GM23338 (cell line): ENCODE data around the gene NCS1. TPM values are rescaled to one million over a fixed set of nuclear protein-coding genes. Genes with fewer than 3 reads are reported as not detected.

Experiments
- ATAC-seq: fragments of 200-7000 bp; cut with Tn5 transposase; 3 replicates; pipeline ENCODE4 v1.9.1; 2020
- DNase-seq: peaks from one replicate; pipeline ENCODE4 v3.0.0-alpha.2; 2015; ENCODE audit warnings: low spot score
- H2AFZ ChIP-seq: fragments of 200-600 bp; sonication (generic); 2 replicates; pipeline ENCODE4 v1.8.0; 2016; ENCODE audit warnings: antibody characterized with exemption, mild to moderate bottlenecking, moderate library complexity
- H3F3A ChIP-seq: fragments of 200-600 bp; sonication (generic); replicated peaks from 2 replicates; pipeline ENCODE4 v1.8.0; 2017; ENCODE audit warnings: antibody characterized with exemption, mixed run types, low read depth
- H3K27ac ChIP-seq: fragments of 200-600 bp; sonication (generic); 2 replicates; pipeline ENCODE4 v1.6.1; 2016; ENCODE audit warnings: low read depth
- H3K27me3 ChIP-seq: fragments of 200-600 bp; sonication (generic); 2 replicates; pipeline ENCODE4 v1.8.0; 2016; ENCODE audit warnings: mild to moderate bottlenecking, mixed run types, moderate library complexity; ENCODE audit not compliant: insufficient read depth
- H3K36me3 ChIP-seq: fragments of 200-600 bp; sonication (generic); 2 replicates; pipeline ENCODE4 v1.8.0; 2016; ENCODE audit warnings: mild to moderate bottlenecking; ENCODE audit not compliant: insufficient read depth
- H3K4me1 ChIP-seq: fragments of 200-600 bp; sonication (generic); 2 replicates; pipeline ENCODE4 v1.8.0; 2016; ENCODE audit warnings: mild to moderate bottlenecking, moderate library complexity; ENCODE audit not compliant: insufficient read depth
- H3K4me2 ChIP-seq: fragments of 200-600 bp; sonication (generic); 2 replicates; pipeline ENCODE4 v1.7.1; 2017; ENCODE audit warnings: mixed run types
- H3K4me3 ChIP-seq: fragments of 200-600 bp; sonication (generic); 2 replicates; pipeline ENCODE4 v1.6.1; 2016; ENCODE audit warnings: mixed run types
- H3K79me2 ChIP-seq: fragments of 200-600 bp; sonication (generic); replicated peaks from 2 replicates; pipeline ENCODE4 v1.8.0; 2017; ENCODE audit warnings: mild to moderate bottlenecking; ENCODE audit not compliant: insufficient read depth
- H3K9me2 ChIP-seq: fragments of 200-600 bp; sonication (generic); 2 replicates; pipeline ENCODE4 v1.8.0; 2017; ENCODE audit not compliant: insufficient read depth
- H4K20me1 ChIP-seq: fragments of 200-600 bp; sonication (generic); replicated peaks from 2 replicates; pipeline ENCODE4 v1.8.0; 2017; ENCODE audit warnings: mild to moderate bottlenecking; ENCODE audit not compliant: insufficient read depth
- H3K27ac Mint-ChIP-seq: 2 replicates; pipeline ENCODE4 v1.8.0; 2020; ENCODE audit warnings: inconsistent platforms, mild to moderate bottlenecking, moderate library complexity, mixed read lengths
- H3K27me3 Mint-ChIP-seq: 3 replicates; pipeline ENCODE4 v1.8.0; 2022; ENCODE audit warnings: low read depth, mild to moderate bottlenecking, moderate library complexity, mixed read lengths, inconsistent platforms; ENCODE audit not compliant: insufficient read depth, poor library complexity
- H3K36me3 Mint-ChIP-seq: 3 replicates; pipeline ENCODE4 v1.8.0; 2021; ENCODE audit warnings: low read depth, mild to moderate bottlenecking, inconsistent platforms, moderate library complexity, mixed read lengths
- H3K4me1 Mint-ChIP-seq: 3 replicates; pipeline ENCODE4 v1.8.0; 2020; ENCODE audit warnings: mild to moderate bottlenecking, inconsistent platforms, mixed read lengths
- H3K4me3 Mint-ChIP-seq: 3 replicates; pipeline ENCODE4 v1.8.0; 2021; ENCODE audit warnings: moderate library complexity, mild to moderate bottlenecking, inconsistent platforms, mixed read lengths
- H3K9me3 Mint-ChIP-seq: 3 replicates; pipeline ENCODE4 v1.8.0; 2020; ENCODE audit warnings: moderate library complexity, mild to moderate bottlenecking, inconsistent platforms, mixed read lengths
- CREB1 ChIP-seq: fragments of 250-450 bp; sonication (Bioruptor Pico); IDR thresholded peaks from 2 replicates; pipeline ENCODE4 v1.5.0; 2020; ENCODE audit warnings: low read depth, mild to moderate bottlenecking, moderate library complexity
- CTCF ChIP-seq, 2 experiments: fragments of 200-600 bp in 1 of 2; sonication (generic) in 1 of 2; conservative IDR thresholded peaks; 2 replicates each; pipeline versions ENCODE4 v1.5.1 to v1.6.1; 2016 to 2017; ENCODE audit warnings: antibody characterized with exemption in 2 of 2, low read depth in 2 of 2, mild to moderate bottlenecking in 2 of 2, moderate library complexity in 1 of 2
- ETS1 ChIP-seq: IDR thresholded peaks from 2 replicates; pipeline ENCODE4 v1.6.1; 2016; ENCODE audit warnings: antibody characterized with exemption
- EZH2phosphoT487 ChIP-seq: fragments of 200-600 bp; sonication (generic); IDR thresholded peaks from one replicate; pipeline ENCODE4 v1.8.1; 2018; ENCODE audit warnings: antibody characterized with exemption; ENCODE audit not compliant: unreplicated experiment
- NANOG ChIP-seq: IDR thresholded peaks from 2 replicates; pipeline ENCODE4 v1.6.1; 2016; ENCODE audit warnings: antibody characterized with exemption, borderline replicate concordance
- REST ChIP-seq: IDR thresholded peaks from one replicate; pipeline ENCODE4 v1.6.1; 2018; ENCODE audit warnings: antibody characterized with exemption; ENCODE audit not compliant: unreplicated experiment
- STAT1 ChIP-seq: IDR thresholded peaks from one replicate; pipeline ENCODE4 v1.6.1; 2016; ENCODE audit warnings: antibody characterized with exemption; ENCODE audit not compliant: unreplicated experiment
- ZNF331 ChIP-seq: fragments of 250-450 bp; sonication (Bioruptor Pico); IDR thresholded peaks from 2 replicates; pipeline ENCODE4 v1.5.0; 2020; ENCODE audit warnings: low read depth, mild to moderate bottlenecking, moderate library complexity
- polyA plus RNA-seq: library from polyadenylated mRNA; unstranded; fragments of >200 nt; fragmentation: Nextera tagmentation; extraction: Ambion mirVana; gene quantifications from 2 replicates; pipeline ENCODE4 v1.2.1, GENCODE V29; 2016
- total RNA-seq: library from RNA; depleted of rRNA; stranded (reverse); fragments of >200 nt; shearing (Covaris generic); gene quantifications from 2 replicates; pipeline ENCODE4 v1.2.3, GENCODE V29; 2014
- TF ChIP-seq, protein P1 (sequence below): fragments of 250-450 bp; sonication (Bioruptor Pico); IDR thresholded peaks from 2 replicates; pipeline ENCODE4 v1.5.0; 2020; ENCODE audit warnings: mild to moderate bottlenecking, moderate library complexity

NCS1 gene
- total and polyA plus RNA-seq, 2 experiments from 2014 or later: 8.2 to 34.3 TPM

DNA sequence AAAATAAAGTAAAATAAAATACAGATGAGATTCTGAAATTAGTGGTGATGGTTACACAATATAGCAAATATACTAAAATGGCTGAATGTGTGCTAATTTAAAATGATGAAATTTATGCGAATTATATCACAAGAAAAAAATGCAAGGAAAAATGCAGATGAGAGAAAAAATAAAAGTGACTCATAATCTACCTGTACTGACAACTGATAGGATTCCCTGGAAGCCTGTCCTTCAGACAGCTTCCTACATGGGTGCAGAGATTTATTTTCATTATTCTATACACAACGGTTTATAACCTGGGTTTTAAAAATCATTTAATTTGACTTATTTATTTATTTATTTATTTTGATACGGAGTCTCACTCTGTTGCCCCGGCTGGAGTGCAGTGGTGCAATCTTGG, 5.8 kb upstream of the NCS1 start:
- H3K79me2 ChIP-seq: no peaks in the 10 kb centered on the region
- no peak for DNase-seq
- H3K27me3 Mint-ChIP-seq: peaks cover 3% of the 10 kb centered on the region
- H3K9me3 Mint-ChIP-seq: no peaks in the 10 kb centered on the region; the same call in 2 of the 3 replicates
- no peak for ATAC-seq
- H3K27ac ChIP-seq: no peak overlapping the region
- H3K36me3 ChIP-seq: no peaks in the 10 kb centered on the region
- H3K4me1 ChIP-seq: 0 out of 2 replicates have a peak, but pooled peaks cover 4% of the 10 kb centered on the region
- no peaks in the 10 kb centered on the region for H4K20me1 ChIP-seq
- TF ChIP-seq ZNF331 (CRISPR knock-in tag): no peak
- no peak for TF ChIP-seq ETS1
- TF ChIP-seq, protein P1, sequence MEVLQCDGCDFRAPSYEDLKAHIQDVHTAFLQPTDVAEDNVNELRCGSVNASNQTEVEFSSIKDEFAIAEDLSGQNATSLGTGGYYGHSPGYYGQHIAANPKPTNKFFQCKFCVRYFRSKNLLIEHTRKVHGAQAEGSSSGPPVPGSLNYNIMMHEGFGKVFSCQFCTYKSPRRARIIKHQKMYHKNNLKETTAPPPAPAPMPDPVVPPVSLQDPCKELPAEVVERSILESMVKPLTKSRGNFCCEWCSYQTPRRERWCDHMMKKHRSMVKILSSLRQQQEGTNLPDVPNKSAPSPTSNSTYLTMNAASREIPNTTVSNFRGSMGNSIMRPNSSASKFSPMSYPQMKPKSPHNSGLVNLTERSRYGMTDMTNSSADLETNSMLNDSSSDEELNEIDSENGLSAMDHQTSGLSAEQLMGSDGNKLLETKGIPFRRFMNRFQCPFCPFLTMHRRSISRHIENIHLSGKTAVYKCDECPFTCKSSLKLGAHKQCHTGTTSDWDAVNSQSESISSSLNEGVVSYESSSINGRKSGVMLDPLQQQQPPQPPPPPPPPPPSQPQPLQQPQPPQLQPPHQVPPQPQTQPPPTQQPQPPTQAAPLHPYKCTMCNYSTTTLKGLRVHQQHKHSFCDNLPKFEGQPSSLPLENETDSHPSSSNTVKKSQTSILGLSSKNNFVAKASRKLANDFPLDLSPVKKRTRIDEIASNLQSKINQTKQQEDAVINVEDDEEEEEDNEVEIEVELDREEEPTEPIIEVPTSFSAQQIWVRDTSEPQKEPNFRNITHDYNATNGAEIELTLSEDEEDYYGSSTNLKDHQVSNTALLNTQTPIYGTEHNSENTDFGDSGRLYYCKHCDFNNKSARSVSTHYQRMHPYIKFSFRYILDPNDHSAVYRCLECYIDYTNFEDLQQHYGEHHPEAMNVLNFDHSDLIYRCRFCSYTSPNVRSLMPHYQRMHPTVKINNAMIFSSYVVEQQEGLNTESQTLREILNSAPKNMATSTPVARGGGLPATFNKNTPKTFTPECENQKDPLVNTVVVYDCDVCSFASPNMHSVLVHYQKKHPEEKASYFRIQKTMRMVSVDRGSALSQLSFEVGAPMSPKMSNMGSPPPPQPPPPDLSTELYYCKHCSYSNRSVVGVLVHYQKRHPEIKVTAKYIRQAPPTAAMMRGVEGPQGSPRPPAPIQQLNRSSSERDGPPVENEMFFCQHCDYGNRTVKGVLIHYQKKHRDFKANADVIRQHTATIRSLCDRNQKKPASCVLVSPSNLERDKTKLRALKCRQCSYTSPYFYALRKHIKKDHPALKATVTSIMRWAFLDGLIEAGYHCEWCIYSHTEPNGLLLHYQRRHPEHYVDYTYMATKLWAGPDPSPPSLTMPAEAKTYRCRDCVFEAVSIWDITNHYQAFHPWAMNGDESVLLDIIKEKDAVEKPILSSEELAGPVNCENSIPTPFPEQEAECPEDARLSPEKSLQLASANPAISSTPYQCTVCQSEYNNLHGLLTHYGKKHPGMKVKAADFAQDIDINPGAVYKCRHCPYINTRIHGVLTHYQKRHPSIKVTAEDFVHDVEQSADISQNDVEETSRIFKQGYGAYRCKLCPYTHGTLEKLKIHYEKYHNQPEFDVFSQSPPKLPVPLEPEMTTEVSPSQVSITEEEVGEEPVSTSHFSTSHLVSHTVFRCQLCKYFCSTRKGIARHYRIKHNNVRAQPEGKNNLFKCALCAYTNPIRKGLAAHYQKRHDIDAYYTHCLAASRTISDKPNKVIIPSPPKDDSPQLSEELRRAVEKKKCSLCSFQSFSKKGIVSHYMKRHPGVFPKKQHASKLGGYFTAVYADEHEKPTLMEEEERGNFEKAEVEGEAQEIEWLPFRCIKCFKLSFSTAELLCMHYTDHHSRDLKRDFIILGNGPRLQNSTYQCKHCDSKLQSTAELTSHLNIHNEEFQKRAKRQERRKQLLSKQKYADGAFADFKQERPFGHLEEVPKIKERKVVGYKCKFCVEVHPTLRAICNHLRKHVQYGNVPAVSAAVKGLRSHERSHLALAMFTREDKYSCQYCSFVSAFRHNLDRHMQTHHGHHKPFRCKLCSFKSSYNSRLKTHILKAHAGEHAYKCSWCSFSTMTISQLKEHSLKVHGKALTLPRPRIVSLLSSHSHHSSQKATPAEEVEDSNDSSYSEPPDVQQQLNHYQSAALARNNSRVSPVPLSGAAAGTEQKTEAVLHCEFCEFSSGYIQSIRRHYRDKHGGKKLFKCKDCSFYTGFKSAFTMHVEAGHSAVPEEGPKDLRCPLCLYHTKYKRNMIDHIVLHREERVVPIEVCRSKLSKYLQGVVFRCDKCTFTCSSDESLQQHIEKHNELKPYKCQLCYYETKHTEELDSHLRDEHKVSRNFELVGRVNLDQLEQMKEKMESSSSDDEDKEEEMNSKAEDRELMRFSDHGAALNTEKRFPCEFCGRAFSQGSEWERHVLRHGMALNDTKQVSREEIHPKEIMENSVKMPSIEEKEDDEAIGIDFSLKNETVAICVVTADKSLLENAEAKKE (CRISPR knock-in tag): no peak
- no peak for TF ChIP-seq EZH2phosphoT487
- no peak for TF ChIP-seq REST
- TF ChIP-seq CREB1 (CRISPR knock-in tag): no peak
- no peak for TF ChIP-seq NANOG
- TF ChIP-seq CTCF (conservative IDR thresholded peaks at IDR 0.05; ENCODE audit: low read depth in 2 of 2): no peak
- TF ChIP-seq STAT1: no peak
- no peak overlapping the region for H2AFZ ChIP-seq
- H3K4me3 ChIP-seq: no peak overlapping the region
- H3K36me3 Mint-ChIP-seq: no peaks in the 10 kb centered on the region; the same call in 2 of the 3 replicates
- H3K4me1 Mint-ChIP-seq: peaks cover 3% of the 10 kb centered on the region
- no peak overlapping the region for H3K27ac Mint-ChIP-seq
- H3K27me3 ChIP-seq: no peaks in the 10 kb centered on the region; the same call in 1 of the 2 replicates
- no peaks in the 10 kb centered on the region; the same call in 1 of the 2 replicates for H3F3A ChIP-seq
- no peak overlapping the region for H3K4me3 Mint-ChIP-seq
- H3K9me2 ChIP-seq: no peaks in the 10 kb centered on the region
- H3K4me2 ChIP-seq: no peak overlapping the region
